ENCODE measurements around the gene PSMB9.

PSMB9 gene

DNA sequence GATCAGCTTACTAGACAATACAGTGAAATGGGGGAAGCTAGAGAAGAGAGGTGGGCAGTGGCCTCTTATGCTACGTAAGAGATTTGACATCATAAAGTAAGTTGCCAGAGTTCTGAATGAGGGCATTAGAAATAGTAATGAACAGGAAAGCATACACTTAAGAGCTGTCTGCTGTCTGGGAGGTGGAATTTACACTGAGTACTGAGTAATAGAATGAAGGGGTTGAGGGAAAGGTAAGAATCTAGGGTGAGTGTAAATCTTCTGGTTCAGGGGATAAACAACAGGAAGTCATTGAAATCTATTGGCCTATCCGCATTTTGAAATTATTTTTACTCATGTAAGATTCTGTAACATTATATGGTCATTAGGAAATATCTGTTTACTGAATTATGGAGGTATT, 51.1 kb downstream of the PSMB9 start:
- DNase-seq (ENCODE audit: low read depth in 2 of 2): no peak

DNA sequence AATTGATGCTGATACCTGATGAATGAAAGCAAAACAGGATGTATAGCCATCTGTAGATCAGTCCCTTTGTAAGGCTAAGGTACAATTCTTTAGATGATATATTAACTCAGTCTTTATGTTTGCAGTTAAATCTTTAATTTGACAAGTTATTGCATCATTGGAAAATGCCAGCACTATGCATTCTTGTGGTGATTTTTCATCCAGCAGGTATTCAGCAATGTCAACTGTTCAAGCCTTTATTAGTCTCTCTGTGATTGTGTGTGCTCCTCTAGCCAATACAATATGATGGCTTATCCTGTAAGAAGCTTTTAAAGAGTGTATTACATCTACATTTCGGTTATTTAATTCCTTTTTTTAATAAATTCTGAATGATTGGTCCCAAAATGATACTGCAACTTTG, 52.5 kb downstream of the PSMB9 start:
- no peak for DNase-seq (ENCODE audit: low read depth in 2 of 2)

DNA sequence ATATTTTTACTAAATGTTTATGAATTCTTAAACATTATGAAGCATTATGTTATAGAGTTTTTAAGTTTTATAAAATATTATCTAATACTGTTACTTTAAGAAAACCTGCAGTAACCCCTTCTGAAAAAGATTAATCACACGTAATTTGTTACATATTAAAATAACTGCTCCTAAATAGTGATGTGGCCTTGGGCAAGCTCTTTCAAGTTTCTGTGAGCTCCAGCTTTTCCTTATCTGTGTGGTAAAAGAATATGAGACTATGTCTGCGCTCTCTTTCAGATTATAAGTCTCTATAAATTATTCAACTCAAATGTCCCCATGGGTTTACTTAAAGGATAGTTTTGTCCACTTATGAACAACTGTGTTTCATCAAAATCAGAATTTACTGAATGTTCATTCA, 54.9 kb downstream of the PSMB9 start:
- no peak for DNase-seq (ENCODE audit: low read depth in 2 of 2)
